KOPT-K1 (cell line): ENCODE data around the gene NVL.

Experiments
- H3K27ac ChIP-seq: fragments of 200-600 bp; sonication (generic); 2 replicates; pipeline ENCODE4 v1.5.1; 2016; ENCODE audit warnings: antibody characterized with exemption, mild to moderate bottlenecking, low read depth, low read length; ENCODE audit not compliant: poor library complexity, severe bottlenecking
- H3K36me3 ChIP-seq: fragments of 200-600 bp; sonication (generic); 2 replicates; pipeline ENCODE4 v1.5.1; 2017; ENCODE audit warnings: antibody characterized with exemption, mild to moderate bottlenecking, low read length, moderate library complexity; ENCODE audit not compliant: insufficient read depth
- H3K9me3 ChIP-seq: fragments of 200-600 bp; sonication (generic); 2 replicates; pipeline ENCODE4 v1.5.1; 2017; ENCODE audit warnings: antibody characterized with exemption, low read length, mild to moderate bottlenecking; ENCODE audit not compliant: insufficient read depth, poor library complexity, severe bottlenecking

Gene NVL

GRCh38 chr1:224273641-224274040 is 56.3 kb downstream of the NVL start:
- Histone ChIP-seq H3K9me3 (no peaks in the 10 kb centered on the region), H3K36me3 (peaks cover 72% of the 10 kb centered on the region), H3K27ac (no peak overlapping the region)

GRCh38 chr1:224271106-224271505 is 58.9 kb downstream of the NVL start:
- H3K27ac ChIP-seq: no peak overlapping the region
- peaks cover 79% of the 10 kb centered on the region for H3K36me3 ChIP-seq
- no peaks in the 10 kb centered on the region for H3K9me3 ChIP-seq

- peaks cover 84% of the 10 kb centered on the region for H3K36me3 ChIP-seq
Measured at GRCh38 chr1:224267925-224268324, 62.0 kb downstream of the NVL start.

GRCh38 chr1:224266915-224267856 is 62.8 kb downstream of the NVL start:
- no peaks in the 10 kb centered on the region for H3K9me3 ChIP-seq
- peaks cover 87% of the 10 kb centered on the region for H3K36me3 ChIP-seq
- no peak overlapping the region for H3K27ac ChIP-seq

More at GRCh38 chr1:224267925-224268324, 62.0 kb downstream of the NVL start:
- H3K27ac ChIP-seq: no peak overlapping the region
- H3K9me3 ChIP-seq: no peaks in the 10 kb centered on the region

GRCh38 chr1:224266105-224266914 is 63.7 kb downstream of the NVL start:
- H3K27ac ChIP-seq: no peak overlapping the region
- no peaks in the 10 kb centered on the region for H3K9me3 ChIP-seq
- H3K36me3 ChIP-seq: peaks cover 82% of the 10 kb centered on the region

GRCh38 chr1:224264321-224264720 is 65.7 kb downstream of the NVL start:
- H3K9me3 ChIP-seq: no peaks in the 10 kb centered on the region
- H3K36me3 ChIP-seq: peaks cover 63% of the 10 kb centered on the region
- no peak overlapping the region for H3K27ac ChIP-seq

- no peak overlapping the region for H3K27ac ChIP-seq
- no peaks in the 10 kb centered on the region for H3K9me3 ChIP-seq
- peaks cover 47% of the 10 kb centered on the region for H3K36me3 ChIP-seq
Measured at GRCh38 chr1:224262373-224263054, 67.5 kb downstream of the NVL start.

- no peak overlapping the region for H3K27ac ChIP-seq
- H3K9me3 ChIP-seq: no peaks in the 10 kb centered on the region
- peaks cover 36% of the 10 kb centered on the region for H3K36me3 ChIP-seq
Measured at GRCh38 chr1:224259986-224260385, 70.0 kb downstream of the NVL start.

GRCh38 chr1:224258351-224258750 is 71.6 kb downstream of the NVL start:
- Histone ChIP-seq H3K36me3 (peaks cover 22% of the 10 kb centered on the region), H3K9me3 (no peaks in the 10 kb centered on the region), H3K27ac (no peak overlapping the region)

GRCh38 chr1:224256640-224257039 is 73.3 kb downstream of the NVL start:
- Histone ChIP-seq H3K36me3 (peaks cover 14% of the 10 kb centered on the region), H3K9me3 (no peaks in the 10 kb centered on the region), H3K27ac (no peak overlapping the region)

- Histone ChIP-seq H3K36me3 (peaks cover 26% of the 10 kb centered on the region), H3K9me3 (no peaks in the 10 kb centered on the region), H3K27ac (no peak overlapping the region)
Measured at GRCh38 chr1:224253721-224254120, 76.3 kb downstream of the NVL start.

- no peaks in the 10 kb centered on the region for H3K9me3 ChIP-seq
- no peak overlapping the region for H3K27ac ChIP-seq
- H3K36me3 ChIP-seq: peaks cover 38% of the 10 kb centered on the region
Measured at GRCh38 chr1:224252479-224252878, 77.5 kb downstream of the NVL start.

GRCh38 chr1:224251741-224252146 is 78.2 kb downstream of the NVL start:
- Histone ChIP-seq H3K36me3 (peaks cover 46% of the 10 kb centered on the region), H3K9me3 (no peaks in the 10 kb centered on the region), H3K27ac (no peak overlapping the region)

- Histone ChIP-seq H3K9me3 (no peaks in the 10 kb centered on the region), H3K27ac (peak overlapping the region; percentile 55), H3K36me3 (peaks cover 60% of the 10 kb centered on the region)
Measured at GRCh38 chr1:224245188-224245587, 84.8 kb downstream of the NVL start.

- no peak overlapping the region for H3K27ac ChIP-seq
- no peaks in the 10 kb centered on the region for H3K9me3 ChIP-seq
- peaks cover 67% of the 10 kb centered on the region for H3K36me3 ChIP-seq
Measured at GRCh38 chr1:224238756-224239155, 91.2 kb downstream of the NVL start.
